HEK293T (cell line): ENCODE results near the gene KMT2B.

Experiments used
- FOXA1 ChIP-seq: fragments of 450-650 bp; IDR thresholded peaks from 2 replicates; pipeline ENCODE4 v1.6.1; 2016; ENCODE audit warnings: mild to moderate bottlenecking
- FOXM1 ChIP-seq: fragments of 450-650 bp; IDR thresholded peaks from 2 replicates; pipeline ENCODE4 v1.6.1; 2017; ENCODE audit warnings: mild to moderate bottlenecking, borderline replicate concordance

DNA sequence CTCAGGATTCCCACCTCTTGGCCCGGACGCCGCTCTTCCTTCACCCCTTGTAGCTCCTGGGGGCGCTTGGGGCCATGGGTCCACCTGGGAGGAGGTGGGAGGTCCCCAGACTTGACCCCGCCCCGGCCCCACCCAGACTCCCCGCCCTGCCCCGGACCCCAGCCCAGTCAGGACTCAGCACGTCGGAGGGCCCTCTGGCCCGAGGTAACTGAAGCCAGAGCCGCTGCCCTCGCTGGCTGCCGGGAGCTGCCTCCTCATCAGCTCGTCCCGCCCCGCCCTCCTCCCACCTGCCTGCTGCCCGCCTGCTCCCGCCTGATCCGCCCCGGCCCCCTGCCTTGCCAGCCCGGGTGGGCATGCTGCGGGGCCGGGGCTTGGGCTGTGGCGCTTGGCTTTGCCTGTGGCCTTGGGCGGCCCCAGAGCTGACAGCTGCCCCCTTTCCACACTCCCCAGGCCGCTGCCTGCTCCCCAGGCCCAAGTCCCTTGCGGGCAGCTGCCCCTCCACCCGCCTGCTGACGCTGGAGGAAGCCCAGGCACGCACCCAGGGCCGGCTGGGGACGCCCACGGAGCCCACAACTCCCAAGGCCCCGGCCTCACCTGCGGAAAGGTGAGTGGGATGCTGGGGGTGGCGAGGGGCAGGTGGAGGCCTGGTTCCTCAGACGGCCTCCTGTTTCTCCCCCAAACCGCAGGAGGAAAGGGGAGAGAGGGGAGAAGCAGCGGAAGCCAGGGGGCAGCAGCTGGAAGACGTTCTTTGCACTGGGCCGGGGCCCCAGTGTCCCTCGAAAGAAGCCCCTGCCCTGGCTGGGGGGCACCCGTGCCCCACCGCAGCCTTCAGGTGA lies 66.9 kb downstream of the KMT2B start:
- TF ChIP-seq FOXA1: no peak
- no peak for TF ChIP-seq FOXM1
